Esophagus mucosa (tissue), 1 donor: ENCODE measurements around the gene PAQR7. TPM values are rescaled to one million over a fixed set of nuclear protein-coding genes. Genes with fewer than 3 reads are reported as not detected.
"Not testable (repeated sequence)": the region's sequence is repeated elsewhere in the genome, so short reads cannot be mapped to it uniquely, and the experiment has no call there.

ENCODE experiments used
- ATAC-seq: fragments of 200-7000 bp; cut with Tn5 transposase; one replicate; pipeline ENCODE4 v1.9.1; 2020
- total RNA-seq: library from RNA; stranded (reverse); gene quantifications from one replicate; pipeline ENCODE4 v1.2.4, GENCODE V29; 2023
- donor health status: DM: yes; HTN: yes; CAD: no.

Gene PAQR7
- total RNA-seq, 1 donor from 2014 or later = 11.1 TPM

GRCh38 chr1:25844536-25845337 is 30.8 kb downstream of the PAQR7 start:
- ATAC-seq = no peak

- no peak for ATAC-seq
Measured at GRCh38 chr1:25843483-25843882, 32.0 kb downstream of the PAQR7 start.

- ATAC-seq = not testable (repeated sequence)
Measured at GRCh38 chr1:25839808-25840207, 35.7 kb downstream of the PAQR7 start.

GRCh38 chr1:25837262-25837875 is 38.1 kb downstream of the PAQR7 start:
- ATAC-seq = peak; percentile 56

GRCh38 chr1:25836695-25837094 is 38.8 kb downstream of the PAQR7 start:
- no peak for ATAC-seq

- no peak for ATAC-seq
Measured at GRCh38 chr1:25834894-25835293, 40.6 kb downstream of the PAQR7 start.

- no peak for ATAC-seq
Measured at GRCh38 chr1:25833158-25833557, 42.4 kb downstream of the PAQR7 start.

- peak; percentile 84 for ATAC-seq
Measured at GRCh38 chr1:25832336-25833037, 43.0 kb downstream of the PAQR7 start.

- no peak for ATAC-seq
Measured at GRCh38 chr1:25831569-25832196, 43.8 kb downstream of the PAQR7 start.

- ATAC-seq = no peak
Measured at GRCh38 chr1:25829046-25829445, 46.5 kb downstream of the PAQR7 start.

- no peak for ATAC-seq
Measured at GRCh38 chr1:25828491-25828890, 47.0 kb downstream of the PAQR7 start.

- no peak for ATAC-seq
Measured at GRCh38 chr1:25826571-25826970, 48.9 kb downstream of the PAQR7 start.

- no peak for ATAC-seq
Measured at GRCh38 chr1:25825605-25826004, 49.9 kb downstream of the PAQR7 start.

GRCh38 chr1:25821630-25822091 is 53.8 kb downstream of the PAQR7 start:
- no peak for ATAC-seq

GRCh38 chr1:25821112-25821476 is 54.4 kb downstream of the PAQR7 start:
- ATAC-seq = no peak

- ATAC-seq = peak; percentile 53
Measured at GRCh38 chr1:25820247-25821111, 55.0 kb downstream of the PAQR7 start.

- ATAC-seq = peak; percentile 89
Measured at GRCh38 chr1:25819491-25820246, 55.8 kb downstream of the PAQR7 start, which contains the start of gene MTFR1L. TSS of gene MTFR1L (plus strand) at chr1:25819954. CDS start at chr1:25823105, 3,151 bp downstream.

GRCh38 chr1:25818569-25818968 is 56.9 kb downstream of the PAQR7 start:
- ATAC-seq = no peak

- no peak for ATAC-seq
Measured at GRCh38 chr1:25817840-25818501, 57.5 kb downstream of the PAQR7 start.

- no peak for ATAC-seq
Measured at GRCh38 chr1:25816112-25816718, 59.3 kb downstream of the PAQR7 start.
